H1 (cell line): Measurements from ENCODE around the gene ARMCX2. TPM values are rescaled to one million over a fixed set of nuclear protein-coding genes. Genes with fewer than 3 reads are reported as not detected.

Experiments used
- CTCF ChIA-PET: fragments of 300-600 bp; sonication (Branson Sonifier 250); formaldehyde crosslinking; loops from one replicate; lab custom pipeline; 2021; ENCODE audit not compliant: partially characterized antibody; lab: Charles Lee
- POLR2A ChIA-PET: fragments of 300-600 bp; sonication (Branson Sonifier 250); formaldehyde crosslinking; loops from one replicate; lab custom pipeline; 2021; ENCODE audit warnings: inconsistent platforms; ENCODE audit not compliant: partially characterized antibody; lab: Charles Lee
- DNase-seq, 2 experiments: peaks; one replicate each; pipeline versions ENCODE4 v3.0.0 to v3.0.0-alpha.2; 2010 to 2022; ENCODE audit warnings: low spot score in 2 of 2, low read depth in 1 of 2, mixed read lengths in 1 of 2
- FAIRE-seq: peaks from 2 replicates; lab custom pipeline; 2011; peaks lifted over from hg19 to GRCh38; lab: Jason Lieb, UNC
- H2AFZ ChIP-seq: 2 replicates; pipeline ENCODE4 v1.8.1; 2012; ENCODE audit warnings: low read length, inconsistent platforms
- H2AK5ac ChIP-seq: 2 replicates; pipeline ENCODE4 v1.6.1; 2013; ENCODE audit warnings: low read depth, low read length
- H2BK120ac ChIP-seq: replicated peaks from 2 replicates; pipeline ENCODE3; 2013; ENCODE audit warnings: low read depth, low read length, inconsistent platforms
- H2BK12ac ChIP-seq: 2 replicates; pipeline ENCODE4 v1.6.1; 2013; ENCODE audit warnings: low read depth, low read length
- H2BK15ac ChIP-seq: 2 replicates; pipeline ENCODE4 v1.6.1; 2013; ENCODE audit warnings: low read length
- H2BK20ac ChIP-seq: 2 replicates; pipeline ENCODE4 v1.6.1; 2013; ENCODE audit warnings: low read length
- H2BK5ac ChIP-seq: 2 replicates; pipeline ENCODE4 v1.6.1; 2013; ENCODE audit warnings: low read depth, low read length
- H3K14ac ChIP-seq: 2 replicates; pipeline ENCODE4 v1.6.1; 2013; ENCODE audit warnings: inconsistent platforms; ENCODE audit not compliant: insufficient read length
- H3K18ac ChIP-seq: 2 replicates; pipeline ENCODE4 v1.6.1; 2013; ENCODE audit warnings: low read length; ENCODE audit errors: extremely low read depth
- H3K23ac ChIP-seq: 2 replicates; pipeline ENCODE4 v1.6.1; 2013; ENCODE audit warnings: inconsistent platforms; ENCODE audit not compliant: insufficient read length
- H3K23me2 ChIP-seq: 2 replicates; pipeline ENCODE4 v1.6.1; 2013; ENCODE audit warnings: low read depth, low read length
- H3K27ac ChIP-seq: 2 replicates; pipeline ENCODE4 v1.6.1; 2011; ENCODE audit warnings: low read depth, low read length, inconsistent platforms
- H3K27me3 ChIP-seq, 4 experiments: replicated peaks in 1 of 4; 1 replicate in 1 of 4; 2 replicates in 3 of 4; pipeline versions ENCODE4 v1.6.1 to v1.8.1; 2011 to 2013; ENCODE audit warnings: low read length in 3 of 4, mild to moderate bottlenecking in 3 of 4, inconsistent platforms in 2 of 4, mixed read lengths in 2 of 4, moderate library complexity in 1 of 4; ENCODE audit not compliant: control insufficient read depth in 3 of 4, insufficient read depth in 3 of 4; ENCODE audit errors: extremely low read depth in 1 of 4
- H3K36me3 ChIP-seq, 4 experiments: 2 replicates each; pipeline versions ENCODE4 v1.6.1 to v1.8.1; 2011 to 2013; ENCODE audit warnings: mild to moderate bottlenecking in 4 of 4, low read length in 3 of 4, moderate library complexity in 2 of 4, control low read depth in 1 of 4, inconsistent platforms in 1 of 4; ENCODE audit not compliant: insufficient read depth in 4 of 4, control insufficient read depth in 2 of 4
- H3K4ac ChIP-seq: replicated peaks from 2 replicates; pipeline ENCODE3; 2013; ENCODE audit warnings: low read length, low read depth, mixed read lengths, inconsistent platforms; ENCODE audit not compliant: insufficient read length
- H3K4me1 ChIP-seq, 4 experiments: replicated peaks in 1 of 4; 1 replicate in 1 of 4; 2 replicates in 3 of 4; pipeline versions ENCODE4 v1.6.1 to v1.8.1; 2011 to 2013; ENCODE audit warnings: low read length in 3 of 4, inconsistent platforms in 2 of 4, mixed read lengths in 1 of 4; ENCODE audit not compliant: insufficient read depth in 4 of 4, control insufficient read depth in 3 of 4
- H3K4me2 ChIP-seq, 2 experiments: 2 replicates each; pipeline versions ENCODE4 v1.6.1 to v1.8.1; 2011 to 2013; ENCODE audit warnings: low read depth in 2 of 2, low read length in 2 of 2, control low read depth in 1 of 2, inconsistent platforms in 1 of 2, mild to moderate bottlenecking in 1 of 2; ENCODE audit not compliant: insufficient read depth in 1 of 2
- H3K4me3 ChIP-seq, 4 experiments: fragments of 200-600, 300-600 bp in 1 of 4; sonication (generic), shearing (Covaris generic), sonication (Bioruptor Twin) in 1 of 4; 2 replicates each; pipeline versions ENCODE4 v1.5.1 to v1.8.1; 2011 to 2016; ENCODE audit warnings: low read length in 4 of 4, low read depth in 3 of 4, control low read depth in 2 of 4, inconsistent platforms in 2 of 4, mild to moderate bottlenecking in 2 of 4, mixed read lengths in 1 of 4, moderate library complexity in 1 of 4; ENCODE audit not compliant: insufficient read depth in 2 of 4; ENCODE audit errors: extremely low read depth in 1 of 4
- H3K56ac ChIP-seq: replicated peaks from 2 replicates; pipeline ENCODE3; 2013; ENCODE audit warnings: low read depth, mild to moderate bottlenecking, mixed read lengths, low read length, inconsistent platforms; ENCODE audit not compliant: insufficient read length
- H3K79me1 ChIP-seq: 2 replicates; pipeline ENCODE4 v1.6.1; 2013; ENCODE audit warnings: low read depth, low read length, control low read depth
- H3K79me2 ChIP-seq, 2 experiments: 2 replicates each; pipeline versions ENCODE4 v1.6.1 to v1.8.1; 2012 to 2013; ENCODE audit warnings: low read length in 2 of 2, mild to moderate bottlenecking in 2 of 2, inconsistent platforms in 1 of 2; ENCODE audit not compliant: insufficient read depth in 2 of 2, control insufficient read depth in 1 of 2
- H3K9ac ChIP-seq, 4 experiments: replicated peaks in 1 of 4; 1 replicate in 1 of 4; 2 replicates in 3 of 4; pipeline versions ENCODE4 v1.6.1 to v1.8.1; 2011 to 2013; ENCODE audit warnings: low read depth in 3 of 4, low read length in 3 of 4, control low read depth in 2 of 4, mild to moderate bottlenecking in 2 of 4, moderate library complexity in 2 of 4, inconsistent platforms in 1 of 4; ENCODE audit errors: extremely low read depth in 1 of 4
- H3K9me3 ChIP-seq, 2 experiments: 2 replicates each; pipeline versions ENCODE4 v1.6.1 to v1.8.1; 2012 to 2013; ENCODE audit warnings: mild to moderate bottlenecking in 2 of 2, moderate library complexity in 2 of 2, control low read depth in 1 of 2, inconsistent platforms in 1 of 2, low read depth in 1 of 2, low read length in 1 of 2, mixed read lengths in 1 of 2; ENCODE audit not compliant: insufficient read depth in 2 of 2
- H4K20me1 ChIP-seq, 2 experiments: replicated peaks in 1 of 2; 2 replicates each; pipeline versions ENCODE3 to v1.8.1; 2011 to 2013; ENCODE audit warnings: inconsistent platforms in 2 of 2, low read length in 2 of 2, mild to moderate bottlenecking in 1 of 2; ENCODE audit not compliant: insufficient read depth in 2 of 2, control insufficient read depth in 1 of 2
- H4K5ac ChIP-seq: 2 replicates; pipeline ENCODE4 v1.6.1; 2013; ENCODE audit warnings: low read length, low read depth, mixed read lengths, inconsistent platforms; ENCODE audit not compliant: insufficient read length
- H4K8ac ChIP-seq: 2 replicates; pipeline ENCODE4 v1.8.0; 2013; ENCODE audit warnings: mild to moderate bottlenecking, moderate library complexity, low read length, inconsistent platforms; ENCODE audit not compliant: insufficient read depth; ENCODE audit errors: extremely low read depth
- H4K91ac ChIP-seq: replicated peaks from 2 replicates; pipeline ENCODE3; 2013; ENCODE audit warnings: low read length, mixed read lengths, inconsistent platforms; ENCODE audit not compliant: insufficient read length
- BACH1 ChIP-seq: IDR thresholded peaks from 2 replicates; pipeline ENCODE4 v1.6.1; 2012; ENCODE audit warnings: low read length, improper control_type of control experiment
- EGR1 ChIP-seq: IDR thresholded peaks from 2 replicates; pipeline ENCODE4 v1.6.1; 2011; ENCODE audit warnings: low read depth, low read length, borderline replicate concordance
- WGBS, 2 experiments: shearing (Covaris generic) in 1 of 2; methylation state at CpG; one replicate each; pipeline versions ENCODE4 v1.1.6 to v1.1.7; 2013 to 2015; ENCODE audit warnings: low lambda C conversion rate in 2 of 2, mixed read lengths in 2 of 2, inconsistent platforms in 1 of 2, low coverage in 1 of 2, missing lambda C conversion rate in 1 of 2; ENCODE audit not compliant: insufficient replicate concordance in 2 of 2, insufficient coverage in 1 of 2, insufficient read length in 1 of 2; ENCODE audit errors: extremely low coverage in 1 of 2, missing lambda C conversion rate in 1 of 2; 5-methylcytosine and 5-hydroxymethylcytosine counted together
- polyA plus RNA-seq, 7 experiments: library from polyadenylated mRNA; depleted of rRNA in 3 of 7; stranded (reverse) in 5 of 7; unstranded in 2 of 7; fragments of >200 nt in 5 of 7; fragments of 200-250 nt in 2 of 7; gene quantifications; 1 replicate in 5 of 7; 2 replicates in 1 of 7; 4 replicates in 1 of 7; pipeline versions ENCODE4 v1.2.1 to v1.2.3, GENCODE V29; 2011 to 2013; ENCODE audit warnings: missing spikeins in 2 of 7, mixed read lengths in 2 of 7
- total RNA-seq: library from RNA; stranded (reverse); fragmentation: NEBNext Ultra II Directional; extraction: Animal tissue kit (Norgen Biotek cat#: 25700); gene quantifications from 2 replicates; pipeline ENCODE4 v1.2.1, GENCODE V29; 2021
- TF ChIP-seq, protein P1 (sequence below): IDR thresholded peaks from 2 replicates; pipeline ENCODE4 v1.6.1; 2012; ENCODE audit warnings: low read length, inconsistent platforms
- TF ChIP-seq, protein P2 (sequence below): IDR thresholded peaks from 2 replicates; pipeline ENCODE4 v1.6.1; 2012; ENCODE audit warnings: inconsistent platforms

Gene ARMCX2
- total and polyA plus RNA-seq, 2 of the 8 experiments (the other 6 are each of a cell fraction or from before 2014, with no cell fraction given) = 39.7 to 113 TPM

DNA sequence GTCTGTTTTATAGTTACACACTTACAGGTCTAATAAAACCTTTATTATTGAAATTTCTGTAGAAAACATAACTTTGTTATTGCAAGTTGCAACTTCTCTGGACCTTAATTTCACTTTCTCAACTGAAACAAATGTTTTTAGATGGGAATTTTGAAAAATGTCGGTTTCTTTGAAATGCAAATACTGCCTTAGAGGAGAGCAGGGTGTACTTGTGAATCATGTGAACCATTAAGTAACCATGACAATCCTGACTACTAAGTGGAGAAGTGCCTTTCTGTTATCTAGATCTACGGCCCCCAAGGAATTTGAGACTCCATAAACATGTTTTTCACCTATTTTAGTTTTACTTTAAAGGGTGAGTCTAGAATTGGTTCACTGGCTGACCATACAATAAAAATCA, 8.5 kb upstream of the ARMCX2 start:
- H4K20me1 ChIP-seq = no peaks in the 10 kb centered on the region
- TF ChIP-seq, protein P1, sequence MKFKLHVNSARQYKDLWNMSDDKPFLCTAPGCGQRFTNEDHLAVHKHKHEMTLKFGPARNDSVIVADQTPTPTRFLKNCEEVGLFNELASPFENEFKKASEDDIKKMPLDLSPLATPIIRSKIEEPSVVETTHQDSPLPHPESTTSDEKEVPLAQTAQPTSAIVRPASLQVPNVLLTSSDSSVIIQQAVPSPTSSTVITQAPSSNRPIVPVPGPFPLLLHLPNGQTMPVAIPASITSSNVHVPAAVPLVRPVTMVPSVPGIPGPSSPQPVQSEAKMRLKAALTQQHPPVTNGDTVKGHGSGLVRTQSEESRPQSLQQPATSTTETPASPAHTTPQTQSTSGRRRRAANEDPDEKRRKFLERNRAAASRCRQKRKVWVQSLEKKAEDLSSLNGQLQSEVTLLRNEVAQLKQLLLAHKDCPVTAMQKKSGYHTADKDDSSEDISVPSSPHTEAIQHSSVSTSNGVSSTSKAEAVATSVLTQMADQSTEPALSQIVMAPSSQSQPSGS = no peak
- TF ChIP-seq, protein P2, sequence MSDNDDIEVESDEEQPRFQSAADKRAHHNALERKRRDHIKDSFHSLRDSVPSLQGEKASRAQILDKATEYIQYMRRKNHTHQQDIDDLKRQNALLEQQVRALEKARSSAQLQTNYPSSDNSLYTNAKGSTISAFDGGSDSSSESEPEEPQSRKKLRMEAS = no peak
- TF ChIP-seq EGR1 (no peak), BACH1 (no peak)

More for the DNA sequence above, 8.5 kb upstream of the ARMCX2 start:
- Histone ChIP-seq H2AK5ac (no peak overlapping the region), H3K79me1 (no peaks in the 10 kb centered on the region), H3K18ac (no peak overlapping the region), H3K9me3 (no peaks in the 10 kb centered on the region), H3K4me1 (no peaks in the 10 kb centered on the region), H2BK120ac (no peak overlapping the region), H3K27me3 (no peaks in the 10 kb centered on the region), H3K79me2 (no peaks in the 10 kb centered on the region), H3K27ac (no peak overlapping the region), H4K8ac (no peak overlapping the region), H4K91ac (no peak overlapping the region), H4K5ac (no peak overlapping the region), H3K4me3 (no peak overlapping the region), H3K56ac (no peak overlapping the region), H2BK15ac (no peak overlapping the region), H3K14ac (no peak overlapping the region), H2AFZ (no peak overlapping the region), H2BK12ac (no peak overlapping the region), H2BK5ac (no peak overlapping the region), H3K23ac (no peak overlapping the region), H3K23me2 (no peaks in the 10 kb centered on the region), H3K4me2 (no peak overlapping the region), H3K4ac (no peak overlapping the region), H3K36me3 (no peaks in the 10 kb centered on the region), H3K9ac (no peak overlapping the region), H2BK20ac (no peak overlapping the region)
- WGBS, 2 experiments = 67% methylated on average over 2 of the region's 2 CpGs; no CpG with 5 or more reads in 1 of the 2 experiments
- DNase-seq = no peak
- ChIA-PET POLR2A (interaction anchor here (1.4 kb wide), 1 partner anchor 90 kb away, joined by 3 read pairs; no protein-coding TSS in a partner anchor), CTCF (no interaction called here)
- FAIRE-seq = no peak
